Inflammatory macrophage treated with lipopolysaccharide for 1 hour (primary cell): ENCODE measurements around the gene NR2F2.

ENCODE experiments used
- DNase-seq, 2 donors: peaks; one replicate each; pipeline ENCODE4 v3.0.0-alpha.2; 2020 to 2022

Gene NR2F2

GRCh38 chr15:96355568-96356187 lies 25.2 kb downstream of the NR2F2 start:
- no peak for DNase-seq

DNA sequence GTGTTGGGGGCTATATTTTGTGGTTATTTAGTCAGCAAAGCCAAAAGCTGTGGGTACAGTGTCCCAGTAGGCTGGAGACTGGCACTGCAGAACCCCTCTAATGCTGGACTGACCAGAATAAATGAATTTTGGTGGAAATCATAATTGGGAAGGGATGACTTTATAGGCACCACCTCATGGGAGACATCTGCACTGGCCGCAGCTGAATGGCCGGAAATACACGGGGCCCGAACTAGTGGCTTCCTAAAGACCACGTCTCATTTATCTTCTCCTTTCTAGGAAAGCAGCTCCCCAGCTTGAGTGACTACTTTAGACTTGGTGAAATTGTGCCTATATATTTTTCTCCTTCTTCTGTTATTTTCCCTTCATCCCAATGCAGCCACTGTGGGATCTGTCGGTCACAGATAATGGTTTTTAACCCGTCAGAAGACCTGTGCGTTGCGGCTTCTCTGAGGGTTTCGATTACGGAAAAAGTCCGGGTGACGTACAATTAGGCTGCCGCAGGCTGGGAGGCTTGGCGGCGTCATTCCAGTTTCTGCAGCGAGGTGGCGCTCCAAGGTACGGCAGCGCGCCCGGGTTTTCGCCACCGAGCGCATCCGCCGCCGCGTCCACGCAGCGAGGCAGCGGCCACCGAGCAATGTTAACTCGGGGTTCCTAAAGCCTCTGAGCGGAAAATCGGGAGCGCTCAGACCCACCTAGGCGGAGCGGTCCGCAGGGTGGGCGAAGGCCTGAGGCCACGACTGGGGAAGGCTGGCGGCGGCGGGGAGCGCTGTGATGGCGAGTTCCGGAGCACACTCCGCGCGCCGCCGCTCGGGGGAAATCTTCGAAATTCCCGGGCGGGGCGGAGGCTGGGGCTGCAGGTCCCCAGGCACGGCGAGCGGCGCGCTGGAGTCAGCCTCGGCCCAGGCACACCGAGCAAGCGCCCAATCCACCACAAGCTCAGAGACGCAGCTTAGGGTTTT lies 26.3 kb downstream of the NR2F2 start:
- peak; percentile 50 to 91 for DNase-seq

DNA sequence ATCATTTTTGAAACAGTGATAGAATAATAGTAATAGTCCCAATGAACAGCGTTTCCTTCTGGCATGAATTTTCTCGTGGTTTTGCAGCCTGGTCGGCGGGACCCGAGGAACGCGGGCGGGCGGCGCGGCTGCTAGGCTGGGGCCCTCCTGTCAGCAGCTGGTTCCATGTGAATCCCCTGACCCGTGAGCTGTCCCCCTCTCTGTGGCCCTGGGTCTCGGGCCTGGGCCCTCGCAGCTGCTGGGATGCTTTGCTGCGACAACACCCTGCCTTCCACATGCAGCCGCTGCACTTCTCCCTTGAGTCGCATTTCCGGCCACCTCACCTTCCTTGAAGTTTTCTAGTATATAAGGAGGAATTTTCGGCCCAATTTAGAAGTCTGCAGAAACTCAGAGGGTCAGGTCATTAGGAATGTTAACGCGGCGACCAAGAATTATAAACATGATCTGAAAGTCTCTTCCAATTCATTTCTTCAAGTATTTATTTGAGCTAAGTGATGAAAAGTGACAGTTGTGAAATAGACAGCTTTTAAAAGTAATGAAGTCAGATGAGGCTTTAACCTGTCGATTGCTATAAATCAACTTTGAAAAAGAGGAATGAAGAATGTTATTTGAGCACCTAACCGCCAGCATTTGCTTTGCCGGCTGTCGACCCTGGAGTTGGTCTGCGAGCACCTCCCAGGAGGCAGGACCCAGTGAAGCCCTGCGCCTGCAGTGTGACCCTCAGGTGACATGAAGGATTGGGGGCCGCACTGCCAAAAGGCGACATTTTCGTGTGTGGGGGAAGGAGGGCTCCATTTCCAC lies 27.7 kb downstream of the NR2F2 start:
- DNase-seq, result no peak

- DNase-seq, result no peak
These were observed 28.5 kb downstream of the NR2F2 start for GRCh38 chr15:96358821-96359615.

DNA sequence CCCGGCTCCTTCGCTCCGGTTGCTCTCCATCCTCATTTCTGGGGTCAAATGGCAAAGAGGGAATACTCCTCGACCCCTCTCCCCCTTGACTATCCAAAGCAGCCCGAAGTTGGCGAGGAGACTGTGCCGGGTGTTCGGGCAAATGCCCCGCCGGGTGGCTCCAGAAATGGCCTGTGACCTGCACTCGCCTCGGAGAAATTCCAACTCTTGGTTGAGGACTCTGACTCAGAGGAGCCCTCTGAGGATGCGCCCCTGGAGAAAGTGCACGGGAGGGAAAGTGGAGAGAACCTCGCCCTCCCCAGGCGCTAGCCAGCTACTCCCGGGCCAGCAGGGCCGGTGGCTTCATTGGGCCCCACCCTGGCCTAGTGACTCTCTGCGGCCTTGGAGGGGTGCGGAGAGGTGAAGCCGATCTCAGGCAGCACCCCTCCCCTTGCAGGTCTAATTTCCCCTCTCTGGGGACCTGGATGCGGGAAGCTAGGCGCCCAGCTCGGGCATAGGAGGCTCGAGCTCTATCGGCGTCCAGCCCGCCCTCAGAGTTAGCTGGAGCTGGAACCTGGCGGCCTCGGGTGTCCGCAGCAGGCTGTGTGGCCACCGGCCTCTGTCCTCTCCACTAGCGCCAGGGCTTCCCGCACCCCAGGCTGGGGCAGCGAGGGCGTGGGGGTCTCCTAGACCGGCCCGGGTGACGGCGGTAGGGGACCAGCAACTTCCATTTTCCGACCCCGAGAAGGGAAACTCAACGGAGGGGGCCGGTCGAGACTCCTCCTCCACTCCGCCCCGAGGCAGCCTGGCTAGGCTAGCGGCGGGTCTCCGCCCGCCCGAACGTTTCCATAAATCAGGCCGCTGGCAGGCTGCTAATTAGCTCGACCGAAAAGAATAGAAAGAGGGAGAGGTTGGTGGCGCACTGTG lies 29.4 kb downstream of the NR2F2 start:
- no peak for DNase-seq

DNA sequence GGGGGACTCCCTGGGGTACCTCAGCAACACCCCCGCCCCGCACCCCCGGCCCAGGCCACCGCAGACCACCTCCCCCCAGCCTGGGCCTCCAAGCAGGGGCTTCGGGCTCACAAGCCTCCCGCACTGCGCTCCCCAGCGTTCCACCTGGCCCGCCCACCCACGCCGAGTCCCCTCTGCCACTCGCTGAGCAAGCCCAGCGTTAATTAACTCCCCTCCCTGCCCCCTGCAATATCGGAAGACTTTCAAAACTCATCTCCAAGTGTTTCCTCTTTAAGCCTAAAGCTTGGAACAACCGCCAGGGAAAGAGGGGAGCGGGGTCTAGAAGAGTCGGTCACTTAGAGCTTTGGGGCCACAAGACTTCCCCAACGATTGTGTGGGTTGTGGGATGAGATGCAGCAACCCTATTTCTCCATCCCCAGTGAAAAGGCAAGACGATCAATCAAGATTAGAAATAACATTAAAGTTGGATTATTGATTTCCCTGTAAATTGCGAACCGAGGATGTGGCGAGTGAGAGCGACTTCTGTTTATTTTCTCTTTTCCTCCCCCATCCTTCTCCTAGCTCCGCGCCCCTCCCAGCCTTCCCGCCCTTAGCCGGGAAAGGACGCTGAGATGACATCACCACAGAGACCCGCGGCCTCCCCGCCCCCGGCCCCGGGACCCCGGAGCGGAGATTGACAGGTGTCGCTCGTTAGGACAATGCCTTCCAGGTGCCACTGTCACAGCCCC lies 30.2 kb downstream of the NR2F2 start:
- no peak for DNase-seq

DNA sequence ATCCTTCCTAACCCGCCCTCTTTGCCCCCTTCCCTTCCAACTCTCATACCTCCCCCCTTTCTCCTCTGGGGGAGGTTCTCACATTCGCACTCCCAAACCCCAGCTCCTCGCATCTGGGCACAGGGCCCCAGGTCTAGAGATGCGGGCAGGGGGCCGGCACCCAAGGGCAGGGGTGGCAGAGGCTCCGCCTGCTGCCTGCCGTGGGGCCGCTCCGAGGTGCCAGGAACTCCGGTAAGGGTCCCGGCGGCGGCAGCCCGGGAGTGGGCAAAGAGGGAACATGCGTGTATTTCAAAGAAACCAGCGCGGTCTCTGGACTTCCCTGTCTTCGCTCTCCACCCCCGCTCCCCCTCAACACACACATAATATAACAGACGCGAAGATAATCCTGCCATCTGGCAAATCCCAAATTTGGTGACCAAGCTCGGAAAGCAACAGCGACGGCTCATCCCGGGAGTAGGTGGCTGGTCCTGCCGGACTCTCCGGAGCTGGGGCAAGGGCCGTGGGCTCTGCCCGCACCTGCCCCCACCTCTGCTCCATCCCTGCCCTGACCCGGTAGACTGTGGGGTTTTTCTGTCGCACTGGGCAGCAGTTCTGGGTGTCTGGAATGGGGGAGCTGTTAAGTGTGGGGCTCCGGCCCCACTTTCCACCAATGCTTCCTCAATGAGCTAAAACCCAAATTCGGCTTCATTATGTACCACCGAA lies 31.0 kb downstream of the NR2F2 start:
- DNase-seq, result no peak

DNA sequence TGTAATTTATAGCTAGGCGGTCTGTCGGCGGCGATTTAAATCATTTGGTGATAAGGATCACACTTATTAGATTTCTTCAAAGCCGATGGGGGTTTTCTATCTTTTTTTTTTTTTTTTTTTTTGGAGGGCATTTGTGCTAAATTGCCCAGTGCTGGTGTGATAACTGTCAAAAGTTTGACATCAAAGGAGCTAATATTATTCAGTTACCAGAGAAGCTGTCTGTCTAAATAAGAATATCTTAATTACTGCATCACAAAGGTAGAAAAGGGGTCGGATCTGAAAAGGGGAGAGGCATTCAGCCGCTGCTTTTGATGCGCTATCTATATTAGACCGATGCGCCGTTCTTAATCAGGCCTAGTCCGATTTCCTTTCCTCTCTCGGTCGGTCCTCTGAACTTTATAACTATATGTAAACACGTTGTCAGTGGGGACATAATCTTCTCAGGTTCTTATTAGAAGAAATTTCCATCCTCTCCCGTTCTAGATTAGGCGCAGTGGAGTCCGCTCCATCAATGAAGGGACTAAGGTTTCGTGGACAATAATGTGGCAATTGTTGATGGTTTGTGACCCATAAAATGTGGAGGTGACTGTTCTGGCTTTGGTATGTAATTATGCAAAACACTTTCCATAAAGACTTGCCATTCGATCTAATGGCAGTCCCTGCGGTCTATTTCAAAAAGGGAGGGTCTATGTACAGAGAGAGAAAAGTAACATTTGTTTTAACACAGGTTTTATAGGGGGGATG lies 31.7 kb downstream of the NR2F2 start:
- no peak for DNase-seq

GRCh38 chr15:96362755-96363651 lies 32.5 kb downstream of the NR2F2 start:
- no peak for DNase-seq

GRCh38 chr15:96363707-96364106 lies 33.2 kb downstream of the NR2F2 start:
- no peak for DNase-seq

DNA sequence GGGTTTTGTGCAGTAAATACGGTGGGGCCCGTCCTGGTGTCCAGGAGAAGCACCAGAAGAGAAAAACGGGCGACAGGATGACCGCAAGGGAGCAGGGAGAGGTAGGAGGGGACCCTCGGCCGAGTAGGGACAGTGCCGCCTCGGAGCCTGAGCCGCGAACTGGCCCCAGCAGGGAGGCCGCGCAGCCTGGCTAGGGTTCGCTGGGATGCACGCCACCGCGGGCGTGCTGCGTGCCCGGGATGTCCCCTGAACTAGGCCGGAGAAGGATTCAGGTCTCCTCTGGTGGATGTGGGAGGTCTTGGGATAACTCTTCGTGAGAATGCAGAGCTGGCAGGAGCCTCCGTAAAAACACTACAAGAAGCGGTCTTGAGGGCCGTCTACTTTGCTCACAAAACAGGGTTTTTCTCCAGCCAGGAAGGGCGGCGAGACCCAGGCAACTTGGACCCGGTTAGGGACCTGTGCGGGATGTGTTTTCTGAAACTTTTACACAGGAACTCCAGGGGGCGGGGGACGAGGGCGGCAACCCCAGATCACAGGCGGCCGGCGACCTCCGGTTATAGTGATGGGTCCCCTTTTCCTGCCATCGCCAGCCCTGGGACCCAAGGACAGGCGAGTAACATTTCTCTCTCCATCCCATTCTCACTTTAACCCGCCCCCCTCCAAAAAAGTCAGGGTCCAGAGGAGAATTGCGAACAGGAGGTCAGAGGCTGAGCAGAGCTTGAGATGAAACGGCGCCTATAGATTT lies 35.5 kb downstream of the NR2F2 start:
- DNase-seq, result no peak

DNA sequence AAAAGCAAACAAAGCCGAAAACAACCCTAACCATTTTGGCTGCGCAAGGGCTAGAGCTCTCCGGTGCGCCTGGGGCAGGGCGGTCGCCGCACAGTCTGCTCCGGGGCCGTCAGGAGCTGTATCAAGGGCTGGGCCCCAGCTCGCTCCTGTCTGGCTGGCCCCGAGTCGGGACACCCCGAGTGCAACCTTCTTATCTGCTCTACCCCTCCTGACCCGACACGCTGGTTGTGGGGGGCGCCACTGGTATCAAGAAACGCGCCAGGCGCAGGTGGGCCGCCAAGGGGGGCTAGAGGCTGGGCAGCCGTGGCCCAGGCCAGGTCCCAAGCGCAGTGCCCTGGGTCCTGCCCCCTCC lies 36.0 kb downstream of the NR2F2 start:
- no peak for DNase-seq

GRCh38 chr15:96367311-96368200 lies 37.1 kb downstream of the NR2F2 start:
- no peak for DNase-seq

- no peak for DNase-seq
These were observed 38.9 kb downstream of the NR2F2 start for GRCh38 chr15:96369351-96369750.

GRCh38 chr15:96369825-96370621 lies 39.5 kb downstream of the NR2F2 start:
- no peak for DNase-seq

DNA sequence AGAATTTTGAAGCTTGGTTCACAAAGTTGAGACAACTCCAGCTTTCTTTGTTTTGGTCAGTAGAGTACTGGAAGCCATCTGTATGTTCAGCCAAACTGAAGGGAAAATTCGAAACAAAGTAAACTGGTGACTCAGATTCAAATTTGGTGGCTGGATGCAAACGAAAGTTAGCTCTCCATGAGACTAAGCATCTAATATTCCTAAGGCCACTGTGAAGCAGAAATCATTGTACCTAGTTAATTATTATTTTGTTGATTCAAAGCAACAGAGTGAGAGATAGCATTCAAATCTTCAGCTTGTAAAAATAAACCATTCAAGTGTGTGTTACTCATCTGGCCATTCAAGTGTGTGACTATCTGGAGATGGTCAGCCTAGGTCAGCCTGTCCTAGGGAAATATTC lies 42.1 kb downstream of the NR2F2 start:
- DNase-seq, result no peak
